SU-DHL-6 (cell line): ENCODE results near the gene MBLAC1.

Experiments used
- H2AFZ ChIP-seq: fragments of 200-600 bp; sonication (generic); 2 replicates; pipeline ENCODE4 v1.6.1; 2014; ENCODE audit warnings: low read depth, mild to moderate bottlenecking, moderate library complexity, mixed read lengths, antibody characterized with exemption, low read length; ENCODE audit not compliant: severe bottlenecking
- H3F3A ChIP-seq: fragments of 200-600 bp; shearing (Covaris generic); 2 replicates; pipeline ENCODE4 v1.6.0; 2016; ENCODE audit warnings: antibody characterized with exemption, mild to moderate bottlenecking; ENCODE audit not compliant: insufficient read depth
- H3K27ac ChIP-seq: fragments of 200-600 bp; sonication (generic); 2 replicates; pipeline ENCODE4 v1.5.1; 2016; ENCODE audit warnings: low read depth, mild to moderate bottlenecking, low read length, moderate library complexity, mixed read lengths
- H3K27me3 ChIP-seq: fragments of 200-600 bp; sonication (generic), shearing (Covaris generic); 2 replicates; pipeline ENCODE4 v1.6.0; 2014; ENCODE audit warnings: mild to moderate bottlenecking, low read length
- H3K36me3 ChIP-seq: fragments of 200-600 bp; sonication (generic); 2 replicates; pipeline ENCODE4 v1.6.1; 2014; ENCODE audit warnings: mild to moderate bottlenecking, low read length, mixed read lengths
- H3K4me2 ChIP-seq: fragments of 300-600, 200-600 bp; shearing (Covaris generic), sonication (generic); 2 replicates; pipeline ENCODE4 v1.6.0; 2014; ENCODE audit warnings: low read length, low read depth, mild to moderate bottlenecking; ENCODE audit not compliant: poor library complexity, severe bottlenecking
- H3K4me3 ChIP-seq: fragments of 200-600 bp; sonication (generic); 2 replicates; pipeline ENCODE4 v1.5.1; 2014; ENCODE audit warnings: antibody characterized with exemption, low read length, mild to moderate bottlenecking, mixed read lengths; ENCODE audit not compliant: insufficient read depth, poor library complexity, severe bottlenecking
- H3K79me2 ChIP-seq: fragments of 200-600 bp; sonication (generic); 2 replicates; pipeline ENCODE4 v1.6.1; 2014; ENCODE audit warnings: mild to moderate bottlenecking, low read length, moderate library complexity; ENCODE audit not compliant: insufficient read depth
- H3K9ac ChIP-seq: fragments of 200-600 bp; sonication (generic); 2 replicates; pipeline ENCODE4 v1.7.0; 2014; ENCODE audit warnings: mild to moderate bottlenecking, low read length
- H3K9me2 ChIP-seq: fragments of 200-600 bp; sonication (generic); replicated peaks from 2 replicates; pipeline ENCODE4 v1.6.1; 2014; ENCODE audit warnings: low read length; ENCODE audit not compliant: insufficient read depth
- H3K9me3 ChIP-seq: fragments of 200-600 bp; sonication (generic); 2 replicates; pipeline ENCODE4 v1.6.1; 2014; ENCODE audit warnings: low read length, mixed read lengths; ENCODE audit not compliant: insufficient read depth
- H4K20me1 ChIP-seq: fragments of 200-600 bp; sonication (generic); 2 replicates; pipeline ENCODE4 v1.6.1; 2014; ENCODE audit warnings: low read depth, mild to moderate bottlenecking, antibody characterized with exemption, low read length, moderate library complexity, mixed read lengths
- EZH2phosphoT487 ChIP-seq: fragments of 200-600 bp; sonication (generic), shearing (Covaris generic); conservative IDR thresholded peaks from 2 replicates; pipeline ENCODE4 v1.6.1; 2018; ENCODE audit warnings: mild to moderate bottlenecking, antibody characterized with exemption, low read length, moderate library complexity, mixed read lengths
- TF ChIP-seq, protein P1 (sequence below): fragments of 200-600 bp; sonication (generic); IDR thresholded peaks from one replicate; pipeline ENCODE4 v1.5.1; 2017; ENCODE audit warnings: antibody characterized with exemption, mild to moderate bottlenecking, low read length, moderate library complexity; ENCODE audit not compliant: insufficient read depth, poor library complexity, severe bottlenecking

The MBLAC1 gene

DNA sequence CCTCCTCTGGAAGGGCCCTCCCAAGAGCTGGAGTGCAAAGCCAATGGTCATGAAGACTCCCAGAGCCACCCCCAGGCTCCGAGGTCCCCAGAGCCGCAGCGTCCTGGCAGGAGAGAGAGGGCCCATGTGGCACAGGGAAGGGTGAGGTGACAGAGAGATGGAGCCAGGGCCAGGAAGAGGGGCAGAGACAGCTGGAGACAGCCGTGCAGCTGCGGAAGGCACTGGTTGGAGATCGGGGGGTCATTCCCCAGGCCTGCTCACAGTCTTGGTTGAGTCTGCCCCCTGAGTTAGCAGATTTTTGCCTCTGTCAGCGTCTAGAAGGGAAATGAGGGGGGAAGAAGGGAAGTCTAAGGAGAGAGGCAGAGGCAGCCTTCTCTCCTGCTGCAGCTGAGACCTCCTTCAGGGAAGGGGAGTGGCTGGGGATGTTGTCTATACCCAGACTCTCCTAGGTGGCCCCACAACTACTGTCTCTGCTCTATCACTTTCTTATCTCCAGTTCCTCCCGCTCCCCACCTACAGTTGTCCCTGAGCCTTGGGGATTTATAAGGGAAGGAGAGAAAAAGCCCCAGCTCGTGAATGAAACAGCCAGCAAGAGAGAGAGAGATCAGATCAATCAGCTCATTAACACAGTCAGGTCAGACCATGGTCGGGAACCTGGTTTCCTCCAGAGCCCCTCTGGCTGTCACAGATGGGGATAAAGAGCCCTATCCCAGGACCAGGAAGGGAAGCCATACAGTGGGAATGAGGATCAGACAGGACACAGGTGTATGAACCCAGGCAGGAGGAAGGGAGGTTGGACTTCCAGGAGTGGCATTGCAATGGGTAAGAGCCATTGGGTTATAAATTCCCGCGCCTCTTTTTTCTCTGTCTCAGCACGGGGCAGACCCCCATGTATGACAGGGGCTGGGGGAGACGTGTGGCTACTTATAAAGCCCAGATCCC lies 40.5 kb downstream of the MBLAC1 start:
- Histone ChIP-seq H2AFZ (no peak overlapping the region), H3K27me3 (no peaks in the 10 kb centered on the region), H3K9me2 (no peaks in the 10 kb centered on the region), H3K4me2 (no peak overlapping the region), H4K20me1 (no peaks in the 10 kb centered on the region), H3K9me3 (no peaks in the 10 kb centered on the region), H3K36me3 (no peaks in the 10 kb centered on the region), H3K4me3 (no peak overlapping the region), H3K79me2 (no peaks in the 10 kb centered on the region), H3F3A (peaks cover 6% of the 10 kb centered on the region; the same call in 1 of the 2 replicates), H3K9ac (no peak overlapping the region), H3K27ac (no peak overlapping the region)
- TF ChIP-seq, protein P1, sequence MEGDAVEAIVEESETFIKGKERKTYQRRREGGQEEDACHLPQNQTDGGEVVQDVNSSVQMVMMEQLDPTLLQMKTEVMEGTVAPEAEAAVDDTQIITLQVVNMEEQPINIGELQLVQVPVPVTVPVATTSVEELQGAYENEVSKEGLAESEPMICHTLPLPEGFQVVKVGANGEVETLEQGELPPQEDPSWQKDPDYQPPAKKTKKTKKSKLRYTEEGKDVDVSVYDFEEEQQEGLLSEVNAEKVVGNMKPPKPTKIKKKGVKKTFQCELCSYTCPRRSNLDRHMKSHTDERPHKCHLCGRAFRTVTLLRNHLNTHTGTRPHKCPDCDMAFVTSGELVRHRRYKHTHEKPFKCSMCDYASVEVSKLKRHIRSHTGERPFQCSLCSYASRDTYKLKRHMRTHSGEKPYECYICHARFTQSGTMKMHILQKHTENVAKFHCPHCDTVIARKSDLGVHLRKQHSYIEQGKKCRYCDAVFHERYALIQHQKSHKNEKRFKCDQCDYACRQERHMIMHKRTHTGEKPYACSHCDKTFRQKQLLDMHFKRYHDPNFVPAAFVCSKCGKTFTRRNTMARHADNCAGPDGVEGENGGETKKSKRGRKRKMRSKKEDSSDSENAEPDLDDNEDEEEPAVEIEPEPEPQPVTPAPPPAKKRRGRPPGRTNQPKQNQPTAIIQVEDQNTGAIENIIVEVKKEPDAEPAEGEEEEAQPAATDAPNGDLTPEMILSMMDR: no peak
- TF ChIP-seq EZH2phosphoT487: no peak

DNA sequence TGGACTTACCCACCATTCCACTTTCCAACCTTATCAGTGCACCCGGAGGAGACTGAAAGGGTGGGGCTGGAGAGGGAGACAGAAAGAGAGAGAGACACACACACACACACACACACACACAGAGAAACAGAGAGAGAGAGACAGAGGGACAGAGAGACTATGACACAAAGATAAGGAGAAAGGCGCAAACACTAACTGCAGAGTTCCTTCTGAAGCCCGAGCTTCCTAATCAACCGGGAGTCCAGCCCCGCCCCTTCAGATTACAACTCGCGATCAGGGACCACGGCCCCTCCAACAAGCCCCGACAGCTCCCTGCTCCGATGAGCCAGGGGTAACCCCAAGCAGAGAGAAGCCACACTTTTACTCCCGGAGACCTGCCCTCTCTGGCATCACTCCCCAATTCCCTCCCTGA lies 41.2 kb downstream of the MBLAC1 start:
- Histone ChIP-seq H3K4me2 (no peak overlapping the region), H3K36me3 (no peaks in the 10 kb centered on the region), H3K9me2 (no peaks in the 10 kb centered on the region), H3K9ac (no peak overlapping the region), H3K27ac (no peak overlapping the region), H2AFZ (no peak overlapping the region), H3K9me3 (no peaks in the 10 kb centered on the region), H3K4me3 (no peak overlapping the region), H3F3A (peaks cover 6% of the 10 kb centered on the region; the same call in 1 of the 2 replicates), H3K79me2 (no peaks in the 10 kb centered on the region), H4K20me1 (no peaks in the 10 kb centered on the region), H3K27me3 (no peaks in the 10 kb centered on the region)
- TF ChIP-seq EZH2phosphoT487: no peak
- TF ChIP-seq, protein P1: no peak

DNA sequence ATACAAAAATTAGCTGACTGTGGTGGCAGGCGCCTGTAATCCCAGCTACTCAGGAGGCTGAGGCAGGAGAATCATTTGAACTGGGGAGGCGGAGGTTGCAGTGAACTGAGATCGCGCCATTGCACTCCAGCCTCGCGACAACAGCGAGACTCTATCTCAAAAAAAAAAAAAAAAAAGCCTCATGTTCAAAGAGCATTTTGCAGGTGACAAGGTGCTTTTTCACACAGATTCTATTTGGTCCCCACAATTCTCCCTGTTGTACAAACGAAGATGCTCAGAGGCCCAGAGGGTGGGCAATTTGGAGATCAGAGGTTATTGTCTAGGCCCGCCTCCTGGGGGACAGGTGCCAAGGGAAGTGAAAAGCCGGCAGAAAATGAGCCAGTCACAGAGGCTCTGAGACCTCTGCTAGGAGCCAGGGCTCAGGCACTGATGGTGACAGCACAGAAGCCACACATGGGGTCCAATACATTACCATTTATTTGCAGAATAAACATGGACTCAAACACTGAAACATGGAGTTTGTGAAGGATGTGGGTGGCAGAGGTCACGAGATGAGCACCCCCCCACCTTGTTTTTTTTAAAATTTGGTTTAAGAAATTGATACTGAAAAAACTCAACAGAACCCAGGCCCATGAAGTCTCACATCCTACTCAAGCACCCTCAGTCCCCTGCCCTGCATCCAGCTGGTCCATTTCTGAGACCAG lies 42.5 kb downstream of the MBLAC1 start:
- no peak overlapping the region for H2AFZ ChIP-seq
- H3F3A ChIP-seq: peaks cover 6% of the 10 kb centered on the region; the same call in 1 of the 2 replicates
- no peak overlapping the region for H3K4me3 ChIP-seq
- no peaks in the 10 kb centered on the region for H3K9me2 ChIP-seq
- no peaks in the 10 kb centered on the region for H3K9me3 ChIP-seq
- no peak overlapping the region for H3K27ac ChIP-seq
- H3K79me2 ChIP-seq: no peaks in the 10 kb centered on the region
- no peaks in the 10 kb centered on the region for H3K36me3 ChIP-seq
- H3K4me2 ChIP-seq: no peak overlapping the region
- no peak overlapping the region for H3K9ac ChIP-seq
- H4K20me1 ChIP-seq: no peaks in the 10 kb centered on the region
- TF ChIP-seq EZH2phosphoT487: no peak
- TF ChIP-seq, protein P1: no peak
- H3K27me3 ChIP-seq: no peaks in the 10 kb centered on the region
